ENCODE measurements around the gene PATJ.

DNA sequence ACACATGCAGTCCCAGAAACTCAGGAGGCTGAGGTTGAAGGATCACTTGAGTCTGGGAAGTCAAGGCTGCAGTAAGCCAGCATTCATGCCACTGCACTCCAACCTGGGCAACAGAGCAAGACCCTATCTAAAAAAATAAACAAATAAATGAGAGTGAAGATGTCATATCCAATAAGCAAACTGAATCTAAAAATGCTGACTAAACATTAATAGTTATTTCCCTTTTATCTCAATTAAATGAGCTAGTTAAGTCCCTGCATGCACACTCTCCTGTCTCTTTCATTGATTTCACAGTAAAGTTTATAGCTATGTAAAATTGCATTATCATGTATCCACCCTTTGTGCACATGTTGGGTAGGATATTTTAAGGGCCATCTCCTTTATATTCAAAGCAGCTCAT lies 371.2 kb downstream of the PATJ start:
- TF ChIP-seq RAD21 (conservative IDR thresholded peaks at IDR 0.05) = no peak
- TF ChIP-seq, protein P1, sequence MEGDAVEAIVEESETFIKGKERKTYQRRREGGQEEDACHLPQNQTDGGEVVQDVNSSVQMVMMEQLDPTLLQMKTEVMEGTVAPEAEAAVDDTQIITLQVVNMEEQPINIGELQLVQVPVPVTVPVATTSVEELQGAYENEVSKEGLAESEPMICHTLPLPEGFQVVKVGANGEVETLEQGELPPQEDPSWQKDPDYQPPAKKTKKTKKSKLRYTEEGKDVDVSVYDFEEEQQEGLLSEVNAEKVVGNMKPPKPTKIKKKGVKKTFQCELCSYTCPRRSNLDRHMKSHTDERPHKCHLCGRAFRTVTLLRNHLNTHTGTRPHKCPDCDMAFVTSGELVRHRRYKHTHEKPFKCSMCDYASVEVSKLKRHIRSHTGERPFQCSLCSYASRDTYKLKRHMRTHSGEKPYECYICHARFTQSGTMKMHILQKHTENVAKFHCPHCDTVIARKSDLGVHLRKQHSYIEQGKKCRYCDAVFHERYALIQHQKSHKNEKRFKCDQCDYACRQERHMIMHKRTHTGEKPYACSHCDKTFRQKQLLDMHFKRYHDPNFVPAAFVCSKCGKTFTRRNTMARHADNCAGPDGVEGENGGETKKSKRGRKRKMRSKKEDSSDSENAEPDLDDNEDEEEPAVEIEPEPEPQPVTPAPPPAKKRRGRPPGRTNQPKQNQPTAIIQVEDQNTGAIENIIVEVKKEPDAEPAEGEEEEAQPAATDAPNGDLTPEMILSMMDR (IDR thresholded peaks at IDR 0.05; ENCODE audit: poor library complexity, severe bottlenecking) = no peak
- TF ChIP-seq TAF1 (IDR thresholded peaks at IDR 0.05; ENCODE audit: low read depth) = no peak
- TF ChIP-seq EZH2 (IDR thresholded peaks at IDR 0.05; ENCODE audit: borderline replicate concordance, insufficient read depth, low read length, poor library complexity, severe bottlenecking) = no peak
- no peak for TF ChIP-seq EP300 (conservative IDR thresholded peaks at IDR 0.05; ENCODE audit: poor library complexity, severe bottlenecking)
- TF ChIP-seq POLR2AphosphoS5 (IDR thresholded peaks at IDR 0.05) = no peak
- no peak for TF ChIP-seq MXI1 (conservative IDR thresholded peaks at IDR 0.05; ENCODE audit: poor library complexity, severe bottlenecking)
- TF ChIP-seq, protein P2, sequence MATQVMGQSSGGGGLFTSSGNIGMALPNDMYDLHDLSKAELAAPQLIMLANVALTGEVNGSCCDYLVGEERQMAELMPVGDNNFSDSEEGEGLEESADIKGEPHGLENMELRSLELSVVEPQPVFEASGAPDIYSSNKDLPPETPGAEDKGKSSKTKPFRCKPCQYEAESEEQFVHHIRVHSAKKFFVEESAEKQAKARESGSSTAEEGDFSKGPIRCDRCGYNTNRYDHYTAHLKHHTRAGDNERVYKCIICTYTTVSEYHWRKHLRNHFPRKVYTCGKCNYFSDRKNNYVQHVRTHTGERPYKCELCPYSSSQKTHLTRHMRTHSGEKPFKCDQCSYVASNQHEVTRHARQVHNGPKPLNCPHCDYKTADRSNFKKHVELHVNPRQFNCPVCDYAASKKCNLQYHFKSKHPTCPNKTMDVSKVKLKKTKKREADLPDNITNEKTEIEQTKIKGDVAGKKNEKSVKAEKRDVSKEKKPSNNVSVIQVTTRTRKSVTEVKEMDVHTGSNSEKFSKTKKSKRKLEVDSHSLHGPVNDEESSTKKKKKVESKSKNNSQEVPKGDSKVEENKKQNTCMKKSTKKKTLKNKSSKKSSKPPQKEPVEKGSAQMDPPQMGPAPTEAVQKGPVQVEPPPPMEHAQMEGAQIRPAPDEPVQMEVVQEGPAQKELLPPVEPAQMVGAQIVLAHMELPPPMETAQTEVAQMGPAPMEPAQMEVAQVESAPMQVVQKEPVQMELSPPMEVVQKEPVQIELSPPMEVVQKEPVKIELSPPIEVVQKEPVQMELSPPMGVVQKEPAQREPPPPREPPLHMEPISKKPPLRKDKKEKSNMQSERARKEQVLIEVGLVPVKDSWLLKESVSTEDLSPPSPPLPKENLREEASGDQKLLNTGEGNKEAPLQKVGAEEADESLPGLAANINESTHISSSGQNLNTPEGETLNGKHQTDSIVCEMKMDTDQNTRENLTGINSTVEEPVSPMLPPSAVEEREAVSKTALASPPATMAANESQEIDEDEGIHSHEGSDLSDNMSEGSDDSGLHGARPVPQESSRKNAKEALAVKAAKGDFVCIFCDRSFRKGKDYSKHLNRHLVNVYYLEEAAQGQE (IDR thresholded peaks at IDR 0.05; ENCODE audit: borderline replicate concordance) = no peak

Data from neural cell (in vitro differentiated cells).